ENCODE measurements around the gene CTDSP2.

GRCh38 chr12:57850854-57851430 is 4.4 kb upstream of the CTDSP2 start:
- TF ChIP-seq SRF (IDR thresholded peaks at IDR 0.05; ENCODE audit: low read depth), result no peak
- TF ChIP-seq, protein P1, sequence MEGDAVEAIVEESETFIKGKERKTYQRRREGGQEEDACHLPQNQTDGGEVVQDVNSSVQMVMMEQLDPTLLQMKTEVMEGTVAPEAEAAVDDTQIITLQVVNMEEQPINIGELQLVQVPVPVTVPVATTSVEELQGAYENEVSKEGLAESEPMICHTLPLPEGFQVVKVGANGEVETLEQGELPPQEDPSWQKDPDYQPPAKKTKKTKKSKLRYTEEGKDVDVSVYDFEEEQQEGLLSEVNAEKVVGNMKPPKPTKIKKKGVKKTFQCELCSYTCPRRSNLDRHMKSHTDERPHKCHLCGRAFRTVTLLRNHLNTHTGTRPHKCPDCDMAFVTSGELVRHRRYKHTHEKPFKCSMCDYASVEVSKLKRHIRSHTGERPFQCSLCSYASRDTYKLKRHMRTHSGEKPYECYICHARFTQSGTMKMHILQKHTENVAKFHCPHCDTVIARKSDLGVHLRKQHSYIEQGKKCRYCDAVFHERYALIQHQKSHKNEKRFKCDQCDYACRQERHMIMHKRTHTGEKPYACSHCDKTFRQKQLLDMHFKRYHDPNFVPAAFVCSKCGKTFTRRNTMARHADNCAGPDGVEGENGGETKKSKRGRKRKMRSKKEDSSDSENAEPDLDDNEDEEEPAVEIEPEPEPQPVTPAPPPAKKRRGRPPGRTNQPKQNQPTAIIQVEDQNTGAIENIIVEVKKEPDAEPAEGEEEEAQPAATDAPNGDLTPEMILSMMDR (IDR thresholded peaks at IDR 0.05 in 2 of 3, conservative IDR thresholded peaks at IDR 0.05 in 1 of 3; ENCODE audit: borderline replicate concordance in 1 of 3, insufficient read depth in 1 of 3, low read depth in 2 of 3, low read length in 2 of 3), result no peak

Data from HCT116 (cell line).